IMR-90 (cell line): ENCODE data around the gene NXPE2. TPM values are rescaled to one million over a fixed set of nuclear protein-coding genes. Genes with fewer than 3 reads are reported as not detected.

ENCODE experiments used
- ATAC-seq: fragments of 200-7000 bp; cut with Tn5 transposase; 2 replicates; pipeline ENCODE4 v1.9.1; 2020; ENCODE audit warnings: low read depth, mild to moderate bottlenecking, moderate library complexity
- BruUV-seq: library from RNA; stranded (reverse); fragments of 400-500 nt; replicated peaks from 2 replicates; lab custom pipeline; 2021; lab: Mats Ljungman, UMichigan
- CTCF ChIA-PET: fragments of 300-600 bp; formaldehyde crosslinking; extraction: SDS; loops from one replicate; lab custom pipeline; 2021; ENCODE audit warnings: antibody characterized with exemption; lab: Yijun Ruan, JAX
- POLR2A ChIA-PET: fragments of 300-600 bp; sonication (Branson Sonifier 250); formaldehyde crosslinking; loops from one replicate; lab custom pipeline; 2022; ENCODE audit warnings: antibody characterized with exemption; ENCODE audit not compliant: unreplicated experiment; lab: Charles Lee
- DNase-seq: peaks from one replicate; pipeline ENCODE4 v3.0.0; 2013
- H2AFZ ChIP-seq: replicated peaks from 2 replicates; pipeline ENCODE3; 2013; ENCODE audit warnings: low read length, mild to moderate bottlenecking; ENCODE audit not compliant: poor library complexity
- H2AK5ac ChIP-seq: 2 replicates; pipeline ENCODE4 v1.6.1; 2013; ENCODE audit warnings: low read depth, low read length, inconsistent platforms
- H2AK9ac ChIP-seq: replicated peaks from 2 replicates; pipeline ENCODE3; 2013; ENCODE audit warnings: mild to moderate bottlenecking, low read depth, low read length, moderate library complexity; ENCODE audit not compliant: poor library complexity
- H2BK120ac ChIP-seq: 2 replicates; pipeline ENCODE4 v1.6.1; 2013; ENCODE audit warnings: low read depth, low read length, inconsistent platforms
- H2BK15ac ChIP-seq: 3 replicates; pipeline ENCODE4 v1.6.1; 2013; ENCODE audit warnings: low read depth, low read length, inconsistent platforms
- H2BK20ac ChIP-seq: 2 replicates; pipeline ENCODE4 v1.6.1; 2013; ENCODE audit warnings: low read depth, mild to moderate bottlenecking, inconsistent platforms, low read length, moderate library complexity
- H2BK5ac ChIP-seq: 2 replicates; pipeline ENCODE4 v1.6.1; 2013; ENCODE audit warnings: mild to moderate bottlenecking, low read depth, low read length, inconsistent platforms; ENCODE audit not compliant: poor library complexity, severe bottlenecking
- H3K14ac ChIP-seq: replicated peaks from 2 replicates; pipeline ENCODE4 v1.6.1; 2013; ENCODE audit warnings: low read depth, low read length, inconsistent platforms
- H3K18ac ChIP-seq: 2 replicates; pipeline ENCODE4 v1.6.1; 2013; ENCODE audit warnings: low read depth, low read length, control low read depth
- H3K23ac ChIP-seq: 2 replicates; pipeline ENCODE4 v1.6.1; 2013; ENCODE audit warnings: low read depth, low read length, inconsistent platforms
- H3K27ac ChIP-seq: 2 replicates; pipeline ENCODE4 v1.5.1; 2013; ENCODE audit warnings: mild to moderate bottlenecking, control low read depth, low read length; ENCODE audit not compliant: insufficient read depth
- H3K27me3 ChIP-seq: 2 replicates; pipeline ENCODE4 v1.6.1; 2013; ENCODE audit warnings: low read length; ENCODE audit not compliant: control insufficient read depth, insufficient read depth
- H3K36me3 ChIP-seq: 2 replicates; pipeline ENCODE4 v1.6.1; 2013; ENCODE audit warnings: low read length, mixed read lengths; ENCODE audit not compliant: control insufficient read depth, insufficient read depth
- H3K4ac ChIP-seq: 2 replicates; pipeline ENCODE4 v1.6.1; 2013; ENCODE audit warnings: low read depth, low read length, inconsistent platforms
- H3K4me1 ChIP-seq: 2 replicates; pipeline ENCODE4 v1.6.1; 2013; ENCODE audit warnings: low read length, mixed read lengths; ENCODE audit not compliant: control insufficient read depth, insufficient read depth
- H3K4me2 ChIP-seq: 2 replicates; pipeline ENCODE4 v1.6.1; 2013; ENCODE audit warnings: low read depth, mild to moderate bottlenecking, control low read depth, low read length, moderate library complexity
- H3K4me3 ChIP-seq: 2 replicates; pipeline ENCODE4 v1.5.1; 2013; ENCODE audit warnings: low read depth, mild to moderate bottlenecking, control low read depth, low read length, moderate library complexity; ENCODE audit not compliant: insufficient read depth
- H3K56ac ChIP-seq: 2 replicates; pipeline ENCODE4 v1.6.1; 2013; ENCODE audit warnings: low read length, inconsistent platforms; ENCODE audit not compliant: insufficient read depth; ENCODE audit errors: extremely low read depth
- H3K79me1 ChIP-seq, 2 experiments: 2 replicates each; pipeline ENCODE4 v1.6.1; 2013; ENCODE audit warnings: low read length in 2 of 2, inconsistent platforms in 1 of 2, low read depth in 1 of 2
- H3K9ac ChIP-seq: 2 replicates; pipeline ENCODE4 v1.6.1; 2013; ENCODE audit warnings: low read depth, low read length, control low read depth
- H3K9me1 ChIP-seq: 2 replicates; pipeline ENCODE4 v1.6.1; 2013; ENCODE audit warnings: low read length, inconsistent platforms; ENCODE audit not compliant: insufficient read depth
- H3K9me3 ChIP-seq: 2 replicates; pipeline ENCODE4 v1.6.1; 2013; ENCODE audit warnings: low read length; ENCODE audit not compliant: control insufficient read depth, insufficient read depth
- H4K20me1 ChIP-seq: 2 replicates; pipeline ENCODE4 v1.6.1; 2013; ENCODE audit warnings: low read length, inconsistent platforms; ENCODE audit not compliant: insufficient read depth
- H4K5ac ChIP-seq: 2 replicates; pipeline ENCODE4 v1.6.1; 2013; ENCODE audit warnings: mild to moderate bottlenecking, low read depth, low read length, control low read depth
- H4K8ac ChIP-seq, 2 experiments: 2 replicates each; pipeline ENCODE4 v1.6.1; 2013; ENCODE audit warnings: low read depth in 2 of 2, low read length in 2 of 2, control low read depth in 1 of 2, inconsistent platforms in 1 of 2
- H4K91ac ChIP-seq: 2 replicates; pipeline ENCODE4 v1.6.1; 2013; ENCODE audit warnings: low read depth, low read length, inconsistent platforms; ENCODE audit not compliant: insufficient read depth
- BHLHE40 ChIP-seq: fragments of 150-350 bp; IDR thresholded peaks from 2 replicates; pipeline ENCODE4 v1.6.1; 2016; ENCODE audit warnings: mild to moderate bottlenecking, low read depth, low read length
- CEBPB ChIP-seq: IDR thresholded peaks from 2 replicates; pipeline ENCODE4 v1.6.1; 2012; ENCODE audit warnings: low read depth, low read length, improper control_type of control experiment
- CHD1 ChIP-seq: IDR thresholded peaks from 2 replicates; pipeline ENCODE4 v1.6.1; 2012; ENCODE audit warnings: low read depth, low read length, improper control_type of control experiment
- FOS ChIP-seq: fragments of 150-350 bp; IDR thresholded peaks from 2 replicates; pipeline ENCODE4 v1.6.1; 2016; ENCODE audit warnings: low read depth, low read length
- MAFK ChIP-seq: IDR thresholded peaks from 2 replicates; pipeline ENCODE4 v1.6.1; 2012; ENCODE audit warnings: low read depth, low read length, improper control_type of control experiment
- MAZ ChIP-seq: IDR thresholded peaks from 2 replicates; pipeline ENCODE4 v1.6.1; 2012; ENCODE audit warnings: low read depth, mild to moderate bottlenecking, low read length, improper control_type of control experiment, moderate library complexity, borderline replicate concordance
- MXI1 ChIP-seq: IDR thresholded peaks from 2 replicates; pipeline ENCODE4 v1.6.1; 2012; ENCODE audit warnings: low read depth, mild to moderate bottlenecking, low read length, moderate library complexity, borderline replicate concordance
- NFE2L2 ChIP-seq: fragments of 150-350 bp; IDR thresholded peaks from 2 replicates; pipeline ENCODE4 v1.6.1; 2016; ENCODE audit warnings: low read depth, mild to moderate bottlenecking, low read length
- POLR2A ChIP-seq: IDR thresholded peaks from 2 replicates; pipeline ENCODE4 v1.6.1; 2012; ENCODE audit warnings: mild to moderate bottlenecking, low read depth, low read length
- RAD21 ChIP-seq: IDR thresholded peaks from 2 replicates; pipeline ENCODE4 v1.6.1; 2012; ENCODE audit warnings: low read length, improper control_type of control experiment
- RCOR1 ChIP-seq: IDR thresholded peaks from 2 replicates; pipeline ENCODE4 v1.6.1; 2012; ENCODE audit warnings: mild to moderate bottlenecking, low read length, improper control_type of control experiment; ENCODE audit not compliant: insufficient replicate concordance
- RFX5 ChIP-seq: IDR thresholded peaks from 2 replicates; pipeline ENCODE4 v1.8.0; 2012; ENCODE audit warnings: low read depth, mild to moderate bottlenecking, low read length, moderate library complexity
- SMC3 ChIP-seq: fragments of 150-350 bp; IDR thresholded peaks from 2 replicates; pipeline ENCODE4 v1.6.1; 2016; ENCODE audit warnings: low read depth, mild to moderate bottlenecking, antibody characterized with exemption, low read length, moderate library complexity
- WGBS, 2 experiments: methylation state at CpG; one replicate each; pipeline versions ENCODE4 v1.1.5 to v1.1.7; 2013; ENCODE audit warnings: missing lambda C conversion rate in 2 of 2; ENCODE audit not compliant: insufficient read length in 1 of 2; ENCODE audit errors: extremely low coverage in 2 of 2; 5-methylcytosine and 5-hydroxymethylcytosine counted together
- dilution Hi-C: fragments of 300-500 bp; cut with HindIII; formaldehyde crosslinking; loops from one replicate; pipeline ENCODE4 v1.14.3; 2018; ENCODE audit warnings: low sequenced_read_pairs; ENCODE audit not compliant: unreplicated experiment
- in situ Hi-C: fragments of 300-500 bp; cut with MboI; formaldehyde crosslinking; loops from 3 replicates; pipeline ENCODE4 v1.14.3; 2019; ENCODE audit warnings: low sequenced_read_pairs, inconsistent platforms, mixed read lengths
- intact Hi-C: fragments of 100-400 bp; cut with micrococcal nuclease; formaldehyde crosslinking; loops from 2 replicates; pipeline ENCODE4 v1.10.0; 2022
- polyA plus RNA-seq, 3 experiments: library from polyadenylated mRNA; depleted of rRNA; stranded (reverse); fragments of >200 nt; gene quantifications; 2 replicates each; pipeline ENCODE4 v1.2.3, GENCODE V29; 2012; ENCODE audit warnings: low replicate concordance in 1 of 3
- total RNA-seq: library from RNA; depleted of rRNA; stranded (reverse); fragments of >200 nt; gene quantifications from 2 replicates; pipeline ENCODE4 v1.2.3, GENCODE V29; 2012
- TF ChIP-seq, protein P1 (sequence below): fragments of 150-350 bp; IDR thresholded peaks from 2 replicates; pipeline ENCODE4 v1.6.1; 2016; ENCODE audit warnings: low read depth, mild to moderate bottlenecking, low read length, moderate library complexity, borderline replicate concordance
- TF ChIP-seq, protein P2 (sequence below): fragments of 150-350 bp; IDR thresholded peaks from 2 replicates; pipeline ENCODE4 v1.6.1; 2017; ENCODE audit warnings: mild to moderate bottlenecking, antibody characterized with exemption, low read length, low read depth
- TF ChIP-seq, protein P3 (sequence below): conservative IDR thresholded peaks from 2 replicates; pipeline ENCODE4 v1.5.1; 2012; ENCODE audit warnings: mild to moderate bottlenecking, low read depth, low read length, improper control_type of control experiment

The NXPE2 gene
- total and polyA plus RNA-seq, 2 of the 4 experiments (the other 2 are of a cell fraction): not detected

DNA sequence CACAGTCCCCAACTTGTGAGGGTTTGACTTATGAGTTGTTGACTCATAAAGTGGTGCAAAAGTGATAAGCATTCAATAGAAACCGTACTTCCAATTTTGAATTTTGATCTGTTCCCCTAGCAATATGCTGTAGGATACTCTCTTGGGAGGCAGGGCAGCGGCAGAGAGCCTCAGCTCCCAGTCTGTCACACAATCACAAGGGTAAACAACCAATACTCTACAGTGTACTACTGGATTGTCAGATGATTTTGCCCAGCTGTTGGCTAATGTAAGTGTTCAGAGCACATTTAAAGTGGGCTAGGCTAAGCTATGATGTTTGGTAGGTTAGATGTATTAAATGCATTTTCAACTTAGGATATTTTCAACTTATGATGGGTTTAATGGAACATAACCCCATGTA lies 13.7 kb upstream of the NXPE2 start:
- no peak overlapping the region for H3K4ac ChIP-seq
- H3K27me3 ChIP-seq: no peaks in the 10 kb centered on the region
- ChIA-PET CTCF (no interaction called here), POLR2A (no interaction called here)
- no CpG with 5 or more reads among the region's 2 CpGs for WGBS, 2 experiments
- dilution Hi-C loops: no loop called here
- no peaks in the 10 kb centered on the region for H4K20me1 ChIP-seq
- no peak overlapping the region for H3K23ac ChIP-seq
- H3K4me1 ChIP-seq: no peaks in the 10 kb centered on the region
- H2BK5ac ChIP-seq: no peak overlapping the region
- no peak for TF ChIP-seq MXI1
- no peak for TF ChIP-seq CEBPB
- no peak for TF ChIP-seq SMC3
- TF ChIP-seq, protein P1, sequence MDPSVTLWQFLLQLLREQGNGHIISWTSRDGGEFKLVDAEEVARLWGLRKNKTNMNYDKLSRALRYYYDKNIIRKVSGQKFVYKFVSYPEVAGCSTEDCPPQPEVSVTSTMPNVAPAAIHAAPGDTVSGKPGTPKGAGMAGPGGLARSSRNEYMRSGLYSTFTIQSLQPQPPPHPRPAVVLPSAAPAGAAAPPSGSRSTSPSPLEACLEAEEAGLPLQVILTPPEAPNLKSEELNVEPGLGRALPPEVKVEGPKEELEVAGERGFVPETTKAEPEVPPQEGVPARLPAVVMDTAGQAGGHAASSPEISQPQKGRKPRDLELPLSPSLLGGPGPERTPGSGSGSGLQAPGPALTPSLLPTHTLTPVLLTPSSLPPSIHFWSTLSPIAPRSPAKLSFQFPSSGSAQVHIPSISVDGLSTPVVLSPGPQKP: no peak
- TF ChIP-seq CHD1: no peak
- TF ChIP-seq RCOR1: no peak
- TF ChIP-seq MAZ: no peak
- TF ChIP-seq NFE2L2: no peak
- no peak for TF ChIP-seq RFX5
- TF ChIP-seq, protein P2, sequence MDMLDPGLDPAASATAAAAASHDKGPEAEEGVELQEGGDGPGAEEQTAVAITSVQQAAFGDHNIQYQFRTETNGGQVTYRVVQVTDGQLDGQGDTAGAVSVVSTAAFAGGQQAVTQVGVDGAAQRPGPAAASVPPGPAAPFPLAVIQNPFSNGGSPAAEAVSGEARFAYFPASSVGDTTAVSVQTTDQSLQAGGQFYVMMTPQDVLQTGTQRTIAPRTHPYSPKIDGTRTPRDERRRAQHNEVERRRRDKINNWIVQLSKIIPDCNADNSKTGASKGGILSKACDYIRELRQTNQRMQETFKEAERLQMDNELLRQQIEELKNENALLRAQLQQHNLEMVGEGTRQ: no peak
- no peak for TF ChIP-seq FOS
- no peak for TF ChIP-seq MAFK
- TF ChIP-seq, protein P3, sequence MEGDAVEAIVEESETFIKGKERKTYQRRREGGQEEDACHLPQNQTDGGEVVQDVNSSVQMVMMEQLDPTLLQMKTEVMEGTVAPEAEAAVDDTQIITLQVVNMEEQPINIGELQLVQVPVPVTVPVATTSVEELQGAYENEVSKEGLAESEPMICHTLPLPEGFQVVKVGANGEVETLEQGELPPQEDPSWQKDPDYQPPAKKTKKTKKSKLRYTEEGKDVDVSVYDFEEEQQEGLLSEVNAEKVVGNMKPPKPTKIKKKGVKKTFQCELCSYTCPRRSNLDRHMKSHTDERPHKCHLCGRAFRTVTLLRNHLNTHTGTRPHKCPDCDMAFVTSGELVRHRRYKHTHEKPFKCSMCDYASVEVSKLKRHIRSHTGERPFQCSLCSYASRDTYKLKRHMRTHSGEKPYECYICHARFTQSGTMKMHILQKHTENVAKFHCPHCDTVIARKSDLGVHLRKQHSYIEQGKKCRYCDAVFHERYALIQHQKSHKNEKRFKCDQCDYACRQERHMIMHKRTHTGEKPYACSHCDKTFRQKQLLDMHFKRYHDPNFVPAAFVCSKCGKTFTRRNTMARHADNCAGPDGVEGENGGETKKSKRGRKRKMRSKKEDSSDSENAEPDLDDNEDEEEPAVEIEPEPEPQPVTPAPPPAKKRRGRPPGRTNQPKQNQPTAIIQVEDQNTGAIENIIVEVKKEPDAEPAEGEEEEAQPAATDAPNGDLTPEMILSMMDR: no peak
- no peak for TF ChIP-seq BHLHE40
- no peak for TF ChIP-seq POLR2A
- TF ChIP-seq RAD21: no peak
- H2BK15ac ChIP-seq: no peak overlapping the region
- H3K14ac ChIP-seq: no peak overlapping the region
- in situ Hi-C loops: no loop called here
- no peak overlapping the region for H4K91ac ChIP-seq
- H3K36me3 ChIP-seq: no peaks in the 10 kb centered on the region
- H2AFZ ChIP-seq: no peak overlapping the region
- H2AK9ac ChIP-seq: no peak overlapping the region
- no peak overlapping the region for H2BK120ac ChIP-seq
- no peak for ATAC-seq
- no peak overlapping the region for H4K5ac ChIP-seq
- intact Hi-C loops: no loop called here
- no peak overlapping the region for H2AK5ac ChIP-seq
- H3K9me3 ChIP-seq: no peaks in the 10 kb centered on the region
- H3K4me2 ChIP-seq: no peak overlapping the region
- no peak overlapping the region for H3K18ac ChIP-seq
- H3K56ac ChIP-seq: no peak overlapping the region
- H3K79me1 ChIP-seq: no peaks in the 10 kb centered on the region
- no TSS peak for BruUV-seq
- no peak overlapping the region for H3K9ac ChIP-seq
- no peaks in the 10 kb centered on the region for H3K9me1 ChIP-seq
- H2BK20ac ChIP-seq: no peak overlapping the region
- no peak overlapping the region for H4K8ac ChIP-seq
- H3K27ac ChIP-seq: no peak overlapping the region
- H3K4me3 ChIP-seq: no peak overlapping the region
- DNase-seq: no peak
